ENCODE data around the gene CCNE1.

Gene CCNE1

DNA sequence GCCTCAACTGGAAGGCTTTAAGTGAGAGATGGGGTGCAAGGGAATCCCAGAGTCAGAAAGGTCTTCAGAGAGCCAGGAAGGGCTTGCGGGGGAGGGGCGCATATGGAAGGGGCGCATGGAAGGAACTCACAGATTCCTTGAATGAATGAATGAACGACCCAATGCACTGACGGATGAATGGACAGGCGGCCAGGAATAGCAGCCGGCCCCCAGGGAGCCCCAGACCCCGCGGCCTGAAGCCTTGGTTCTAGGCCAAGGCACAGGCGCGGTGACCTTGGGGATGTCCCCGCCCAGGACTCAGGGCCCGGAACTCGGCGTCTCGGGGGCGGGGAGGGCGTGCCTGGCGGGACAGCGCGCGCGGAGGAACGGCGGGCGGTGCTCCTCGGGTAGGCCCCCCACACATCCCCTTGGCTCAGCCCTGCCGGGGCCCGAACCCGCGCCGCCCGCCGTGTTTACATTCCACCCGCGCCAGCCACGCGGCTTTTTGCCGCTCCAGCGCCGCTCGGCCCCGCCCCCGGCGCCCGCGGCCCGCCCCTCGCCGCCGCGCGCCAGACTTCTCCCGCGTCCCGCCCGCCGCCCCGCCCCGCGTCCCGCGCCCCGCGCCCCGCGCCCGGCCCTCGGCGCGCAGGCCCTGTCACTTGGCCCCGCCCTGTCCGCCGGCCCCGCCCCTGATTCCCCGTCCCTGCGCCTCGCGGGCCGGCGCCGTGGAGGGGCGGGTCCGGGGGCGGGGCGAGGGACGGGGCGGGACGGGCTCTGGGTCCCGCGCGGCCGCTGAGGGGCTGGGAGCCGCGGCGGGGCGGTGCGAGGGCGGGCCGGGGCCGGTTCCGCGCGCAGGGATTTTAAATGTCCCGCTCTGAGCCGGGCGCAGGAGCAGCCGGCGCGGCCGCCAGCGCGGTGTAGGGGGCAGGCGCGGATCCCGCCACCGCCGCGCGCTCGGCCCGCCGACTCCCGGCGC is at the start of gene CCNE1:
TSS of gene CCNE1 (plus strand) at position 867 of the 955 bp plus-strand sequence. CDS start 565 bp downstream, outside the sequence.
- DNase-seq (ENCODE audit: low spot score): peak; percentile 89

DNA sequence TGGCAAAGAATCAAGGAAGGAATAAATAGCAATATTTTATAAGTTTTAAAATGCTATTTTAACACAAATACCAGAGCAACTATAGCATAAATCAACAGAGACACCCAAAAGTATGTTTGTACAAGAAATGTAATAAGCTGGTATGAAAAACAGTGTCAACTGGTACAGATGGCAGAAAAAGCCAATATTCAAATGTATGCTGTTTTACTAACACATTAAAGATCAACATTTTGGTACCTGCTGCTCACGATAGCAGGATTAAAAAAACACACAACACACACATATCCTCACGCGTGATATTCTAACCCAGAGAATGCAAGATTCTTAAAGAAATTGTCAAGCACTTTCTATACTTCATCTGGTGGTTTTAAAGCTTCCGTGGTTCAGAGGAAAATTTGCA is 48.6 kb upstream of the CCNE1 start:
- DNase-seq (ENCODE audit: low spot score): no peak

DNA sequence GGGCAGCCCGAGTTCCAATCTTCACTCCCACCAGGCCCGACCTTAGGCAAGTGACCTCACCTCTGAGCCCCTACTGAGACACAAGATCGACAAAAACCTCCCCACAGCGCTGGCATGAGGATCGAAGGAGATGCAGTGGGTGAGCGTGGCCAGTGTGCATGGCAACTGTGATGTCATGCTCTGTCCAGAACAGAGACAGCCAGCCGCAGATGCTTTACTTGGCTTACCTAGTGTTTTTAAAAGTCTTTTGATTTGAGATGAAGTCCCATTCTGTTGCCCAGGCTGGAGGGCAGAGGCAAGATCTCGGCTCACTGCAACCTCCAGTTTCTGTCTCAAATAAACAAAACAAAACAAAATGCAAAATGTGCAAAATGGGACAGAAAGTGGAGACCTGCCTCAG is 47.4 kb upstream of the CCNE1 start:
- DNase-seq (ENCODE audit: low spot score): no peak

DNA sequence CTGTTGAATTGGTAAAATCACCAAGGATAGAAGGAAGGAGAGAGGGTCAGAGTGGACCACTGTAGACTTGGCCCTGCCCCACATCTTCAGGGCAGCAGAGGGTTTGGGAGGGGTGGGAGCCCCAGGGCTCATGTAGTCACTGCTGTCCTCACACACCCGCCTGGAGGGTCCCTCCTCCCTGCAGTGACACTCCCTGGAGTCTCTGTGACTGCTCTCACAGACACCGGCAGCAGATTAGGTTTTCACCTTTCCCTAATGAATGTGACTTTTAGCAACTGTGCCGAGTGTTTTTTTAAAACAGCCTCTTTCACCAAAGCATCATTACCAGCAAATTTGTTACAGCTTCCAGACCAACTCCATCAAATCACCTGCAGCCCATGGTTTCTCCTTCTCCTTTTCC is 45.7 kb upstream of the CCNE1 start:
- no peak for DNase-seq (ENCODE audit: low spot score)

DNA sequence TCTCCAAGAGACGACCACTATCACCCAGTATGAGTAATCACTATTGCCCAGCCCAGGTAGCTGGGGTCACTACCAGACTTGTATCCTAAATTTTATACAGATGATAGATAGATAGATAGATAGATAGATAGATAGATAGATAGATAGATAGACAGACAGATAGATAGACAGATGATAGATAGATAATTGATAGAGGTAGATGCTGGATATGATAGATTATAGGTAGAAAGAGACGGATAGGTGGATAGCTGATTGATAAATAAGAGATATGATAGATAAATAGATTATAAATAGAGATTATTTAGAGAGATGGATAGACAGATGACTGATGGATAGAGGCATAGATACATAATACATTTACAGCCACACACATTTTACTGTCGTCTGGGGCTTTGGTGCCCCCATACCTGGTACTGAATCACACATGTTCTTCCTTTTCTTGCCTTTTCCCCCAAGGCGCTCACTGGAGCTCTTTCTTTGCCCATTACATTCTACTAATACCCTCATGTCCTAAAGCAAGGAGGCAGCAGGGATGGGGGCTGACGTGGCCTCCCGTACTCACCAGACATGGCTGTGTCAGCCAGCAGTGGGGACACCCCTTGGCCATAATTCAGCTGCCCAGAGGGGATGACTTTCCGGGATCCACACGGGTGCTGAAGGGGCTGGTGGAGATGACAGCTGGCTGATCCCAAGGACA is 44.6 kb upstream of the CCNE1 start:
- no peak for DNase-seq (ENCODE audit: low spot score)

- no peak for DNase-seq (ENCODE audit: low spot score)
Observed at GRCh38 chr19:29768166-29768565, 43.6 kb upstream of the CCNE1 start.

DNA sequence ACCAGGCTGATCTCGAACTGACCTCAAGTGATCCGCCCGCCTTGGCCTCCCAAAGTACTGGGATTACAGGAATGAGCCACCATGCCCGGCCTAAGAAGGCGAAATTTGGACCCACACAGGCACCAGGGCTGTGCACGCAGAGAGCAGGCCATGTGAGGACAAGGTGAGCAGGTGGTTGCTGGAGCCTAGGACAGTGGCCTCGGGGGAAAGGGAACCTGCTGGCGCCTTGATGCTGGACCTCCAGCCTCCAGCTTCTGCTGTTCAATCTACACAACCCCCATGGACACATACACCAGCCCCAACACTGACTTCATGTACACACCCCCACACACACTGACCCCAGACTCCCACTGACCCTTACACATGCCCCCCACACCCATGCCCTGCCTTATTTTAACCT is 41.8 kb upstream of the CCNE1 start:
- no peak for DNase-seq (ENCODE audit: low spot score)

DNA sequence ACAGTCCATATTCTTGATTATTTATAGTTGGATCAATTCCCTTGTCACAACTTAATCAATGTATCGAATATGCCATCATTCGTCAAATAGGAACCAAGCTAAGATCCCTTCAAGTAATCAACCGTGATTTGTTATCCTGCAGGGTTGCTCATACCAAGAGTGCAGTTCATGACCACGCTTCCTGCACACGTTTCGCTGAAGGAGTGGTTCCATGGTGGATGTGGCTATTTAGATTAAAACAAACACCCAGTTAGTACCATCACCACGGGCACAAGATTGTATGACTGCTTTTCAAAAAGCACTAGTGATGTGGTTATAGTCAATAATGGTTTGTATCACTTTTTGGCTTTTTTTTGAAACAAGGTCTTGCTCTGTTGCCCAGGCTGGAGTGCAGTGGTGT is 41.1 kb upstream of the CCNE1 start:
- DNase-seq (ENCODE audit: low spot score): no peak

- peak; percentile 47 for DNase-seq (ENCODE audit: low spot score)
Observed at GRCh38 chr19:29771708-29772414, 39.9 kb upstream of the CCNE1 start.

DNA sequence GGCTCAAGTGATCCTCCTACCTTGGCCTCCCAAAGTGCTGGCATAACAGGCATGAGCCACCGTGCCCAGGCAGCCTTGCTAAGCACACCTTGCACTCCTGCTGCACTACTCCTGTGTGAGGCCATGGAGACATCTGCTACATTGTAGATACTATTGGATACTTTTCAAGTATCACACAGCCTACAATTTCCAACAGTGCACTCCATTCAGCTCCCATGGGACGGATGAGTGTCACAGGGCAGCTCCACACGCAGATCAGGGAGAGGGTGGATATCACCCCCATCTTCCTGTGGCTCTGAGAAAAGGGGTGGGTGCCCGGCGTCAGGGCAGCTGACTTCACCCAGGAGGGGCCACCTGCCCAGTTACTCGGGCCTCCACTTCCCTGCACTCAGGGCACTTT is 39.1 kb upstream of the CCNE1 start:
- no peak for DNase-seq (ENCODE audit: low spot score)

- DNase-seq (ENCODE audit: low spot score): no peak
Observed at GRCh38 chr19:29773141-29773540, 38.6 kb upstream of the CCNE1 start.

GRCh38 chr19:29774126-29774525 is 37.7 kb upstream of the CCNE1 start:
- DNase-seq (ENCODE audit: low spot score): no peak

- DNase-seq (ENCODE audit: low spot score): no peak
Observed at GRCh38 chr19:29777781-29778309, 33.9 kb upstream of the CCNE1 start.

DNA sequence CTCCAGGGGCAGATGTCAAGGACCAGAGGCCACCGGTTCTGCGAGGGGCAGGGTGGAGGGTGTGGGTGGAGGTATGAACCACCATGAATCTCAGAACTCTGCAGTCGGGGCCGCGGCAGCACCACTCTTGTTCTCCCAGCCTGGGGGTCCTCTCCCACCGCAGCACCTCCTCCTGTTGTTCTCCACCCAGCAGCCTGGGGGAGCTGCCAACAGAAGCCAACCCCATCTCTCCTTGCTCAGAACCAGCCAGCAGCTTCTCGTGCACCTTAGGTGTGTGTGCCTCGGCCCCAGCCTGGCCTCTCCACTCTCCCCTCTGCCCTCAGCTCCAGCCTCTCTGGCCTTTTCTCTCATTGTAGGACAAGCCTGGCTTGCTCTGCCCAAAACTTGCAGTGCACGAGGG is 31.9 kb upstream of the CCNE1 start:
- no peak for DNase-seq (ENCODE audit: low spot score)

DNA sequence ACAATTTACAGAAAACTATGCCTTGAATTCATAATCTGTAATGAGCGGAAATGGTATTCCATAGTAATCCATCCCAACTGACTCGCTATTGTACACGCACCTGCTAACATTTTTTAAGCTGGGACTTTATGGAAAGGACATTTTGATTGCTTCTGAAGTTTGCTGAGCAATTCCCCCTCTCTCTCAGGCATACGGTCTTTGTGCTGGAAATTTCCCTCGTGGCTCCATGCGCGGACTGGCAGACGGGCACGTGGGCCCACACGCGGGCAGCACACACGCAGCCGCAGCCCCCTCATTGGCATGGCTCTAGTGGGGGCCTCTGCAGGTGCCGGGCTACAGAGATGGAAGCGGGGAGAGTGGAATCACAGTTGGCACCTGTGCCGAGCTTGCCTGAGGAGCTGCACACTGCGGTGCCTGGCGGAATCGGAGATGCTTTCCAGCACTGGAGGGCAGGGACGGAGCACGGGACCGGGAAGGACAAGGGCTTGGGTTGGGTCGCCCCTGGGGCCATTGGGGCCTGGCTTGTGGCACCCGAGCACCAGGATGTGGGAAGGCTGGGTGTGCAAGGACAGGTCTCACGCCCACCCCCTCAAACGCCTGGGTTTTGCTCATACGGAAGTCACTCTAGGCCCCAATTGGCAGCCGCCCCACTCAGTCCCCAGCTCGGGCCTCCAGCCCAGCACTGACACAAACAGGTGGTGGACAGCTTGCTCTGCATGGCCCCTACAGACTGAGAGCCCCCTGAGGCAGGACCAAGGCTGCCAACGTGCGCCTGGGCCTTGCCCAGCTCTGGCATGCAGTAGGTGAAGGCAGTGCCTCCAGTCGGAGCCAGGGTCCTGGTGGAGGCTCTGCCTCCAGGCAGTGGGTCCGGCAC is 30.2 kb upstream of the CCNE1 start:
- no peak for DNase-seq (ENCODE audit: low spot score)

DNA sequence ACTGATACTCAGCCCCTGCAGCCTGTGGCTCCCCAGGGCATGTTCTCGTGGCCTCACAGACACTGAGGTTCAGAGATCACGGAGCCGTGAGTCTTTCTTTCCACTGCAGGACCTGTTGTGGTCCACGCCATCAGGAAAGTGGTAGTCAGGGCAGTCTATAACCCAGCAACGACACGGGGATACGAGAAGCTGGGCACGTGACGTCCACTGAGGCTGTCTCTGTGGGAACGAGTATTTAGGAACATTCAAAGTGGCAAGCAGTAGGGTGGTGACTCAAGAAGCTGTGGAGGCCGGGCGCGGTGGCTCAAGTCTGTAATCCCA is 29.6 kb upstream of the CCNE1 start:
- DNase-seq (ENCODE audit: low spot score): no peak

DNA sequence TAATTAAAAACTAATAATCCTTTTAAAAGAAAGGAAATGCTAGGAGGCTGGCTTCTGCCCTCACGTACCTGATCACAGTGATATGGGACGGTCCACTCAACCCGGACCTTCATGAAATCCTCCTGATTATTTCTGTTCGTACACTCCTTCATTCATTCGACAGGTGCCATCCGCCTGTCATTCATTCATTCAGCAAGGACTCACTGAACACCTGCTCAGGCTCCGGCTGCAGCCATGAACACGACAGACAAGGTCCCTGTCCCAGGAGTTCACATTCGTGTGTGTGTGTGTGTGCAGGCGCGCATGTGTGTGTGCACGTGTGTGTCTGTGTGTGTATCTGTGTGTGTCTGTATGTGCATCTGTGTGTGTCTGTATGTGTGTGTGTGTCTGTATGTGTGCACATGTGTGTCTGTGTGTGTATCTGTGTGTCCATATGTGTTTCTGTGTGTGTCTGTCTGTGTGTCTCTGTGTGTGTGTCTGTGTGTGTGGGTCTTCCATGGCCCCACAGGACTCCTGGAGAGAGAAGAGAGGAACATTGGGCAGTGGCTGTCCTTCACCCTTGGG is 28.1 kb upstream of the CCNE1 start:
- DNase-seq (ENCODE audit: low spot score): no peak

GRCh38 chr19:29784598-29785223 is 27.1 kb upstream of the CCNE1 start:
- DNase-seq (ENCODE audit: low spot score): no peak

DNA sequence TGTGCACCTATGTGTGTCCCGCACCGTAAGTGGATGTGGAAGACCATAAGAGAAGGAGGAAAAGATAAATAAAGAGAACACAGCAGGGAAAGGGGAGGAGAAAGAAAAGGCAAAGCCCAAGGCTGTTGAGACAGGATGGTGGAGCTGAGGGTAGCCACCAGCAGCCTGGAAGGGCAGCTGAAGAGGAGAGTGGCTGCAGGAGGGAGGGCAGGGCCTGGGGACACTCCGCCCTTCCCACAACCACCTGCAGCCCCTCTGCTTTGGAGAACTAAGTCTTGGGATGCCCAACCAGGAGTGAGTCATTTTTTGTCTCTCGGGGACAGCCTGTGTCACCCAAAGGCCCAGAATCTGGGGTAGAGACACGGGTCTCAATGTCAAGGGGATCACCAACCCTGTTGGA is 26.4 kb upstream of the CCNE1 start:
- DNase-seq (ENCODE audit: low spot score): no peak

DNA sequence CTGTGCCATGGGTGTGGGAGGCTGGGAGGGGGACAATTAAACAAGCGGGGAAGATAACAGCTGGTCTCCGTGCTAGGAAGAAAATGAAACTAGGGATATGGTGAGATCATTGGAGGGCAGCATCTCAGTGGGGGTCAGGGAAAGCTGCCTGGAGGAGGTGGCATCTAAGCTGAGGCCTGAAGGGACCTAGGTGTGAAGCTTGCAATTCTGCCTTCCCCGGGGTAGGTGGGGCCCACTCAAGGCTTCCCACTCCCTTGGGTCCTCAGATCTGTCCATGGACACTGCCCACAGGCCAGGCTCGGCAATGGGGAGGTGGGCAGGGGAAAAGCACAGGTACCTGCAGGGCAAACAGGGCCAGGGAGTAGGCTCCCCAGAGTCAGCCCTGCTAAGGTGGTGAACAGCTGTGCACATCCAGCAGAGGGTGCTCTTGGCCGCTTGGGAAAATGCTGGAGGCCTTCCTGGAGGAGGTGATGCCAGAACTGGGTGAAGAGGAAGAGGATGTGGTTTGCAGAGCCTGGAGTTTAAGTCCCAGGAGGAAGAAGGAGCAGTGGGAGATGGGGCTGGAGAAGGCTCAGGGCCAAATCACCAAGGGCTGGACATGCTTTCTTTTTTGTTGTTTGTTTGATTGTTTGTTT is 25.7 kb upstream of the CCNE1 start:
- no peak for DNase-seq (ENCODE audit: low spot score)
